T-helper 17 cell (primary cell): ENCODE results near the gene TMEM151B. TPM values are rescaled to one million over a fixed set of nuclear protein-coding genes. Genes with fewer than 3 reads are reported as not detected.
"Not testable (repeated sequence)": the region's sequence is repeated elsewhere in the genome, so short reads cannot be mapped to it uniquely, and the experiment has no call there.

ENCODE experiments used
- ATAC-seq: fragments of 150-1000 bp; cut with Tn5 transposase; 2 replicates; pipeline ENCODE4 v1.10.0; 2021; ENCODE audit warnings: mild to moderate bottlenecking, moderate library complexity
- DNase-seq, 3 donors: peaks; one replicate each; pipeline versions ENCODE4 v3.0.0 to v3.0.0-alpha.2; 2020 to 2021
- H3K9me3 ChIP-seq: one replicate; pipeline ENCODE4 v1.7.0; 2013; ENCODE audit warnings: low read length, mild to moderate bottlenecking; ENCODE audit not compliant: control insufficient read depth, poor library complexity, severe bottlenecking
- H3K27ac Mint-ChIP-seq: one replicate; pipeline ENCODE4 v1.8.0; 2022; ENCODE audit warnings: mild to moderate bottlenecking, moderate library complexity, mixed read lengths
- H3K27me3 Mint-ChIP-seq: one replicate; pipeline ENCODE4 v1.8.0; 2022; ENCODE audit warnings: mixed read lengths
- H3K36me3 Mint-ChIP-seq: one replicate; pipeline ENCODE4 v1.8.0; 2022; ENCODE audit warnings: low read depth, mixed read lengths
- H3K4me1 Mint-ChIP-seq: one replicate; pipeline ENCODE4 v1.8.0; 2022; ENCODE audit warnings: mild to moderate bottlenecking, mixed read lengths
- H3K4me3 Mint-ChIP-seq: one replicate; pipeline ENCODE4 v1.8.0; 2022; ENCODE audit warnings: mild to moderate bottlenecking, moderate library complexity, mixed read lengths
- total RNA-seq, 4 donors: library from RNA in 2 of 4; stranded (reverse) in 2 of 4; gene quantifications; one replicate each; pipeline ENCODE4 v1.2.3 and lab custom pipeline; 2022 to 2026

The TMEM151B gene
- total RNA-seq, 2 donors from 2014 or later, result not detected

GRCh38 chr6:44306710-44307109, 36.5 kb downstream of the TMEM151B start:
- Mint-ChIP-seq H3K4me1 (peaks cover 8% of the 10 kb centered on the region), H3K27me3 (no peaks in the 10 kb centered on the region), H3K36me3 (peaks cover 12% of the 10 kb centered on the region), H3K27ac (no peak overlapping the region), H3K4me3 (no peak overlapping the region)
- DNase-seq (no peak), ATAC-seq (no peak)
- H3K9me3 ChIP-seq, result no peaks in the 10 kb centered on the region

GRCh38 chr6:44307217-44307616, 37.0 kb downstream of the TMEM151B start:
- Mint-ChIP-seq H3K4me3 (no peak overlapping the region), H3K4me1 (peaks cover 12% of the 10 kb centered on the region), H3K27me3 (no peaks in the 10 kb centered on the region), H3K36me3 (peaks cover 12% of the 10 kb centered on the region), H3K27ac (no peak overlapping the region)
- DNase-seq (no peak), ATAC-seq (no peak)
- H3K9me3 ChIP-seq, result no peaks in the 10 kb centered on the region

GRCh38 chr6:44309092-44309491, 38.8 kb downstream of the TMEM151B start:
- no peak for ATAC-seq
- no peaks in the 10 kb centered on the region for H3K9me3 ChIP-seq
- H3K27me3 Mint-ChIP-seq, result no peaks in the 10 kb centered on the region
- peaks cover 12% of the 10 kb centered on the region for H3K36me3 Mint-ChIP-seq
- DNase-seq, result no peak
- no peak overlapping the region for H3K4me3 Mint-ChIP-seq
- no peak overlapping the region for H3K27ac Mint-ChIP-seq
- peaks cover 22% of the 10 kb centered on the region for H3K4me1 Mint-ChIP-seq

- H3K9me3 ChIP-seq, result no peaks in the 10 kb centered on the region
- Mint-ChIP-seq H3K36me3 (peaks cover 12% of the 10 kb centered on the region), H3K27me3 (no peaks in the 10 kb centered on the region), H3K4me1 (peaks cover 22% of the 10 kb centered on the region), H3K27ac (no peak overlapping the region), H3K4me3 (peak overlapping the region; percentile 33)
- ATAC-seq (no peak), DNase-seq (no peak)
These were observed 39.4 kb downstream of the TMEM151B start for GRCh38 chr6:44309631-44310030.

- Mint-ChIP-seq H3K27ac (no peak overlapping the region), H3K4me3 (no peak overlapping the region), H3K27me3 (no peaks in the 10 kb centered on the region), H3K4me1 (peaks cover 22% of the 10 kb centered on the region), H3K36me3 (peaks cover 12% of the 10 kb centered on the region)
- H3K9me3 ChIP-seq, result no peaks in the 10 kb centered on the region
- DNase-seq (no peak), ATAC-seq (no peak)
These were observed 40.0 kb downstream of the TMEM151B start for GRCh38 chr6:44310241-44310640.

- H3K4me1 Mint-ChIP-seq, result peaks cover 22% of the 10 kb centered on the region
- peaks cover 9% of the 10 kb centered on the region for H3K36me3 Mint-ChIP-seq
- no peaks in the 10 kb centered on the region for H3K9me3 ChIP-seq
- no peak for ATAC-seq
- H3K27ac Mint-ChIP-seq, result no peak overlapping the region
- no peak for DNase-seq
- no peaks in the 10 kb centered on the region for H3K27me3 Mint-ChIP-seq
- no peak overlapping the region for H3K4me3 Mint-ChIP-seq
These were observed 41.1 kb downstream of the TMEM151B start for GRCh38 chr6:44311304-44311703.

GRCh38 chr6:44311767-44312166, 41.5 kb downstream of the TMEM151B start:
- DNase-seq (no peak), ATAC-seq (no peak)
- Mint-ChIP-seq H3K36me3 (peaks cover 9% of the 10 kb centered on the region), H3K4me3 (peak overlapping the region; percentile 98), H3K4me1 (peaks cover 22% of the 10 kb centered on the region), H3K27me3 (no peaks in the 10 kb centered on the region), H3K27ac (no peak overlapping the region)
- no peaks in the 10 kb centered on the region for H3K9me3 ChIP-seq

GRCh38 chr6:44312901-44313788, 42.9 kb downstream of the TMEM151B start, which contains the start of gene AARS2:
Gene AARS2, minus strand, starts transcription at chr6:44313347. Its CDS starts 24 bp downstream, at chr6:44313323.
- peaks cover 13% of the 10 kb centered on the region for H3K27me3 Mint-ChIP-seq
- H3K27ac Mint-ChIP-seq, result peak within 1 kb of the TSS; percentile 94
- H3K9me3 ChIP-seq, result no peaks in the 10 kb centered on the region
- peaks cover 22% of the 10 kb centered on the region for H3K4me1 Mint-ChIP-seq
- H3K4me3 Mint-ChIP-seq, result peak within 1 kb of the TSS; percentile 98
- DNase-seq (peak; percentile 79 to 95 (median 84)), ATAC-seq (peak; percentile 97)
- H3K36me3 Mint-ChIP-seq, result peaks cover 9% of the 10 kb centered on the region

- not testable (repeated sequence) for ATAC-seq, H3K27ac Mint-ChIP-seq, H3K4me3 Mint-ChIP-seq, H3K9me3 ChIP-seq, DNase-seq
- H3K36me3 Mint-ChIP-seq, result peaks cover 13% of the 10 kb centered on the region
- peaks cover 24% of the 10 kb centered on the region for H3K4me1 Mint-ChIP-seq
- peaks cover 28% of the 10 kb centered on the region for H3K27me3 Mint-ChIP-seq
These were observed 44.4 kb downstream of the TMEM151B start for GRCh38 chr6:44314657-44315056.

- no peak overlapping the region for H3K27ac Mint-ChIP-seq
- peaks cover 19% of the 10 kb centered on the region for H3K4me1 Mint-ChIP-seq
- no peaks in the 10 kb centered on the region for H3K9me3 ChIP-seq
- ATAC-seq (no peak), DNase-seq (no peak)
- H3K4me3 Mint-ChIP-seq, result no peak overlapping the region
- H3K27me3 Mint-ChIP-seq, result peaks cover 37% of the 10 kb centered on the region
- peaks cover 6% of the 10 kb centered on the region for H3K36me3 Mint-ChIP-seq
These were observed 45.3 kb downstream of the TMEM151B start for GRCh38 chr6:44315516-44315915.

- ATAC-seq (no peak), DNase-seq (no peak)
- peaks cover 6% of the 10 kb centered on the region for H3K36me3 Mint-ChIP-seq
- peaks cover 41% of the 10 kb centered on the region for H3K27me3 Mint-ChIP-seq
- no peak overlapping the region for H3K27ac Mint-ChIP-seq
- H3K4me3 Mint-ChIP-seq, result no peak overlapping the region
- peaks cover 19% of the 10 kb centered on the region for H3K4me1 Mint-ChIP-seq
- no peaks in the 10 kb centered on the region for H3K9me3 ChIP-seq
These were observed 45.7 kb downstream of the TMEM151B start for GRCh38 chr6:44315951-44316350.

GRCh38 chr6:44316481-44316880, 46.2 kb downstream of the TMEM151B start:
- Mint-ChIP-seq H3K4me3 (no peak overlapping the region), H3K27ac (no peak overlapping the region), H3K4me1 (peaks cover 19% of the 10 kb centered on the region), H3K36me3 (peaks cover 6% of the 10 kb centered on the region), H3K27me3 (peaks cover 45% of the 10 kb centered on the region)
- H3K9me3 ChIP-seq, result no peaks in the 10 kb centered on the region
- DNase-seq (no peak), ATAC-seq (no peak)

- peaks cover 45% of the 10 kb centered on the region for H3K27me3 Mint-ChIP-seq
- H3K27ac Mint-ChIP-seq, H3K4me3 Mint-ChIP-seq, H3K36me3 Mint-ChIP-seq, ATAC-seq, H3K9me3 ChIP-seq, DNase-seq: not testable (repeated sequence)
- peaks cover 13% of the 10 kb centered on the region for H3K4me1 Mint-ChIP-seq
These were observed 46.9 kb downstream of the TMEM151B start for GRCh38 chr6:44317136-44317631.
